SH-SY5Y (cell line): ENCODE results near the gene SPAG6.

ENCODE experiments used
- GATA2 ChIP-seq: IDR thresholded peaks from 2 replicates; pipeline ENCODE4 v1.6.1; 2011; ENCODE audit warnings: mild to moderate bottlenecking, low read depth, low read length
- GATA3 ChIP-seq: IDR thresholded peaks from 2 replicates; pipeline ENCODE4 v1.6.1; 2011; ENCODE audit warnings: low read depth, mild to moderate bottlenecking, low read length, moderate library complexity

The SPAG6 gene

DNA sequence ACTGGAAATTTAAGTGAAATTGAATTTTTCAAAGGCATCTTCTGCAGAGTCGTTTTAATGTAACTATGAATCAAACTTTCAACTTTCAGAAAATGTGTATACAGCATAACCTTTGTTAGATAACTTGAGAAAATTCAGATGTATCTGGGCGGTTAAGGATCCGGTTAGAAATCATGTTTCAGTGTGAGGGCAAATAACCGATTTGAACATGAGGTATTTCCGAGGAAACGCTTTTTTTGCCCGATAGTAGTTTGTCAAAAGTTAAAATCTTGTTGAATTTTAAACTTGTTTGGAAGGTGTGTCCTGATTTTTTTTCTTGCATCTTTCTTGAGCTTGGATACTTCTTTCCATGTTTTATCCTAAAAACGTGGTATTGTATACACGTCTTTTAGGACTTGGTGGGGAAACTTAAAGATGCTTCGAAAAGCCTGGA is 25.7 kb upstream of the SPAG6 start:
- no peak for TF ChIP-seq GATA3
- TF ChIP-seq GATA2 = no peak

- no peak for TF ChIP-seq GATA2
- TF ChIP-seq GATA3 = no peak
Observed at GRCh38 chr10:22319980-22320558, 25.2 kb upstream of the SPAG6 start.

- TF ChIP-seq GATA2 (no peak), GATA3 (no peak)
Observed at GRCh38 chr10:22320591-22321155, 24.6 kb upstream of the SPAG6 start, which contains the start of gene BMI1. Gene BMI1 (plus strand): TSS chr10:22321099. CDS start chr10:22326450, 5,351 bp downstream.

DNA sequence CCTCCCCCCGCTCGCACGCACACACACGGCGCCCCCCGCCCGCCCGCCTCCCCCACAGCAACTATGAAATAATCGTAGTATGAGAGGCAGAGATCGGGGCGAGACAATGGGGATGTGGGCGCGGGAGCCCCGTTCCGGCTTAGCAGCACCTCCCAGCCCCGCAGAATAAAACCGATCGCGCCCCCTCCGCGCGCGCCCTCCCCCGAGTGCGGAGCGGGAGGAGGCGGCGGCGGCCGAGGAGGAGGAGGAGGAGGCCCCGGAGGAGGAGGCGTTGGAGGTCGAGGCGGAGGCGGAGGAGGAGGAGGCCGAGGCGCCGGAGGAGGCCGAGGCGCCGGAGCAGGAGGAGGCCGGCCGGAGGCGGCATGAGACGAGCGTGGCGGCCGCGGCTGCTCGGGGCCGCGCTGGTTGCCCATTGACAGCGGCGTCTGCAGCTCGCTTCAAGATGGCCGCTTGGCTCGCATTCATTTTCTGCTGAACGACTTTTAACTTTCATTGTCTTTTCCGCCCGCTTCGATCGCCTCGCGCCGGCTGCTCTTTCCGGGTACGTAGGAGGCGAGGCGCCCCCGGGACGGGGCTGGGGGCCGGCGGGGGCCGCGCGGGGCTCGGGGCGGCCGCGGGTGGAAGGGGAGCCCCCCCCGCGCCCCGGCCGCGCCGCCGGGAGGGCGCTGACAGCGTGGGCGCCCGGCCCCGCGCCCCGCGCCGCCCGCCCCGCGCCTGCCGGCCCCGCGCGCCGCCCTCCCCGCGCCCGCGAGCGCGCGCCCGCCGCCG is 24.0 kb upstream of the SPAG6 start:
- TF ChIP-seq GATA2 = no peak
- no peak for TF ChIP-seq GATA3

DNA sequence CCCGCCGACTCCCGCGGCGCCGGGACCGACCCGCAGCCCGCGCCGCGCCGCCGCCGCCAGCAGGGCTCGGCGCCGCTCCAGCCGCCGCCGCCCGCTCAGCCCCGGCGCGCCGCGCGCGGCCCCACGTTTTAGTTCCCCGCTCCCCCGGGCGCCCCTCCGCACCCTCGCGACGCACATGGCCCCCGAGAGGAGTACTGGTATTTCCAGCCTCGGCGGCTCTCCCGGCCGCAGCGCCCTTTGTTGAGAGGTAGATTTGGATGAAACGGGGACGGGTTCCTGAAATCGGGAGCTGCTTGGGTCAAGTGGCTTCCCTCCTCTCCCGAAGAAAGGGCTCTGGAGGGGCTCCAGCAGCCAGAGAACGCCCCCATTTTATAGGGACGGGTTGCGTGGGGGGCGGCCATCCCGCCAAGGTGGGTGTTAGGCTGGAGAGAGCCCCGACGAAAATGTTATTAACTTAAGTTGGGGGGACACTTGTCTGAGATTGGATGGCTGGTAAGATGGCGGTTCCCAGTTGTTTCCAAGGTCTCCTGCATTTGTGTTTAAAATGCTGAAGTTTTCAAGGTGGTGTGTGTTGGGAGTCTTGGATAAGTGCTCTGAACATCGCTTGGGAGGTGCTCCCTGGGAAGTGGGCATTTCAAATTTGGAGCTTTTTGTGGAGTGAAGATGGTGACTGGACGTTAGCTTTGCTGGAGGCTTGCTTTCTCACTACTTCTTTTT is 23.2 kb upstream of the SPAG6 start:
- TF ChIP-seq GATA3 (no peak), GATA2 (no peak)

- TF ChIP-seq GATA2 (no peak), GATA3 (no peak)
Observed at GRCh38 chr10:22322641-22323160, 22.6 kb upstream of the SPAG6 start.

DNA sequence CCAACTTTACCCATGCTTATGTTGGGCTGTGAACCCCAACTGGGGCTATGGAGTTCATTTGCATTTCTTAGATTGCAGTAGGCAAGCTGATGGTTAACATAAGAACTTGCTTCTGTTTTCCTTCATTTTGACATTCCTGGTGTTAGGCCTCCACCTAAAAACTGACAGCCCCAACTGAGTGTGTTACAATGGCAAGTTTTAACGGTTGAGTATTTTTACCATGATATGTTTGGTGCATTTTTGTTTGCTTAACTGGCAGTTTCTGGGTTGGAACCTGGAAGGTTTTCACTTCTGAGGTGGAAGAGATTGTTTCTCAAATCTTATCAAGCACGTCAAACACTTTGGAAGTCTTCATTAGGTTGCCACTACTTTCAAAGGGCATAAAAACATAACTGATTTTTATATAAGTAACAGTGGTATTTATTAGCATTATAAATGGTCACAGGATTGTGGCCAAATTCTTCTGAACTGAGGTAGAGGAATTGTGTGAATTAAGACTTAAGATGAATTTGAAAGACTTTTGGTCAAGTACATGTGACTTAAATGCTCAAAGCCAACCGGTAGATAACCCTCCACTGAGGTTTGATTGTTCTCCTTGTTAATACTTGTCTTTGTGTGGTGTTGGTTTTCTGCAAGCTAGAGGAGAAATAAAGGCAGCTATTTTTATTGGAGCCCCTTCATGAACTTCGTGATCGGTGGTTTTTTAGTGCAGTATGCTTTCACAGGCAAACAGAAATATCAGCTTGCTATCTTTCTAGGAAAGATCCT is 21.6 kb upstream of the SPAG6 start:
- TF ChIP-seq GATA3 (no peak), GATA2 (no peak)

GRCh38 chr10:22324413-22324812 is 20.9 kb upstream of the SPAG6 start:
- TF ChIP-seq GATA2 = no peak
- no peak for TF ChIP-seq GATA3

DNA sequence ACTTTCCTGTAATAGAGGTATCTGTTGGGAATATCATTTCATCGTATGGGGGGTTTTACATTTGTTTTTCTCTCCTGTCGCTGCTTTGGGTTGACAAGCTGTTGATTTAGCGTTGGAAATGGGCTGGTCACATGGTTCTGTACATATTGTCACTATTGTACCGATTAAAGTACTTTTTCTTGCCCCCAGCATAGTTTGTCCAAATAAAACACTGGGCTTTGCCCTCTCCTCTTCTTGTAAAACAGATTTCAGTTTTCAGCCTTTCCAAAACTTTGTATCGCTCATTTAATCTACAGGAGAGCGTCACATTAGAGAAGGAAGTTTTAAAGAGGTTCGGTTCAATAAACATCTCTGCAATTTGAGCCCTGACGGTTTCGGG is 20.4 kb upstream of the SPAG6 start:
- TF ChIP-seq GATA2 (no peak), GATA3 (no peak)

DNA sequence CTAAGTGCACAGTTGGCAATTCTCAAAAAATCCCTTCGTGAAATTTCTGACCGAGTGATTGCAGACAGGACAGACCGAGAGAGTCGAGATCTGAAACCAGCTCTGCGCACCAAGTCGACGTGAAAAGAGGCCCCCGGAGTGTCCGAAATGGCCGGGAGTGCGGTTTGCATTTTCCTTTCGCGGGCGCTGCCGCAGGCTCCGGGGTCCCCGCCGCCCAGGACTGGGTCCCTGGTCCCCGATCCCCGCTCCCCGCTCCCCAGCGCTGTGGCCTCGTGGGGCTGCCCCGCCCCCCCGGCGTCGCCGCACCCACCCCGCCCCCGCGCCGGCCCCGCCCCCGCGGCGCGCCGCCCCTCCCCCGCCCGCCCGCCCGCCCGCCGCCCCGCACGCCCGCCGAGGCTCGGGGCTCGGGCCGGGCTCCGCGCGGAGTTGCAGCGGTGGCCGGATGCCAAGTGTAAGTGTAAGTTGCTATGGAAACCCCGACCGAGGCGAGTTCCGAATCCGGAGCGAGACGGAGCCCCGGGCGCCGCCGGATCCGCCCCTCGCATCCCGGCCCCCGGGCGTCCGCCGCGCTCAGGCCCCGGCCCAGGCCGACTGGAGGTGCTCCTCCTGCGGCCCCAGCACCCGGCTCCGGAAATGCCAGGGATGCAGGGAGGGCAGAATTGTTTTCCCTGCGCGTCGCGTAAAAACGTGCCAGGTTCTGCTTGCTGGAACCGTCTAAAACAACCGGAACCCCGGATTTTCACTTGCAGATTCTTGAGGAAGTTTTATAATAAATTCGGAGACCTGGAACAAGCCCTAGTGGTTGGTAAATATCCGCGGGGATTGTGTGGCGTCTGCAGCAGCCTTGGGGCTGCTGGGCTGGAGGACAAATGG is 19.8 kb upstream of the SPAG6 start:
- TF ChIP-seq GATA2 (no peak), GATA3 (no peak)

- no peak for TF ChIP-seq GATA3
- TF ChIP-seq GATA2 = no peak
Observed at GRCh38 chr10:22326145-22326702, 19.1 kb upstream of the SPAG6 start.

GRCh38 chr10:22329150-22329549 is 16.1 kb upstream of the SPAG6 start:
- TF ChIP-seq GATA2 = no peak
- no peak for TF ChIP-seq GATA3

- no peak for TF ChIP-seq GATA2
- no peak for TF ChIP-seq GATA3
Observed at GRCh38 chr10:22332116-22332692, 13.1 kb upstream of the SPAG6 start.
